ENCODE data around the gene CRY1.

GRCh38 chr12:106975098-106975497 lies 118.3 kb downstream of the CRY1 start:
- no peak for TF ChIP-seq CTCF (optimal IDR thresholded peaks at IDR 0.05 in 1 of 3, IDR thresholded peaks at IDR 0.05 in 1 of 3, conservative IDR thresholded peaks at IDR 0.05 in 1 of 3; ENCODE audit: extremely low read depth in 1 of 3, insufficient read depth in 2 of 3, low read length in 3 of 3)
- no peak for TF ChIP-seq EZH2 (IDR thresholded peaks at IDR 0.05; ENCODE audit: low read length)
